HG03354 (cell line): ENCODE measurements around the gene TBX19.
"Not testable (repeated sequence)": the region's sequence is repeated elsewhere in the genome, so short reads cannot be mapped to it uniquely, and the experiment has no call there.

Experiments
- ATAC-seq: cut with Tn5 transposase; IDR thresholded peaks from one replicate; pipeline ENCODE4 v1.9.1; 2021; ENCODE audit warnings: mild to moderate bottlenecking; ENCODE audit not compliant: unreplicated experiment, poor library complexity, severe bottlenecking

TBX19 gene

GRCh38 chr1:168343566-168343965 lies 62.9 kb downstream of the TBX19 start:
- ATAC-seq, result no peak

- no peak for ATAC-seq
Measured at GRCh38 chr1:168344517-168344916, 63.8 kb downstream of the TBX19 start.

DNA sequence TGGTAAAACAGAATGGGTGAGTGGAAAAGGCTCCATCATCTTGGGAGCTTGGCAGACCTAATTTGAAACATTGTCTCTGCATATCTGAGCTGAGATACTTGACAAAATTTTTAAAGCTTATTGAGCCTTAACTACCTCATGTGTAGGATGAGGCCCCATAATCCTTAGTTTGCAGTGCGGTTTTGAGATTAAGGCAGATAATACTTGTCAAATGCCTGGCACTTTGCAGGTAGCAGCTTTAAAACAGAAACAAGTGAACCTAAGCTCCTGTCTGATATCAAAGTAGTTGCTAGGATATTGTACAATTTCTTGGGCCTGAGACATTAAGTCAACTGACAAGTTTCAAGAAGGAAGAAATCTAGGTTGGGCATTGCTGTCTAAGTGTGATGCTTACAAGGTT lies 65.3 kb downstream of the TBX19 start:
- no peak for ATAC-seq

DNA sequence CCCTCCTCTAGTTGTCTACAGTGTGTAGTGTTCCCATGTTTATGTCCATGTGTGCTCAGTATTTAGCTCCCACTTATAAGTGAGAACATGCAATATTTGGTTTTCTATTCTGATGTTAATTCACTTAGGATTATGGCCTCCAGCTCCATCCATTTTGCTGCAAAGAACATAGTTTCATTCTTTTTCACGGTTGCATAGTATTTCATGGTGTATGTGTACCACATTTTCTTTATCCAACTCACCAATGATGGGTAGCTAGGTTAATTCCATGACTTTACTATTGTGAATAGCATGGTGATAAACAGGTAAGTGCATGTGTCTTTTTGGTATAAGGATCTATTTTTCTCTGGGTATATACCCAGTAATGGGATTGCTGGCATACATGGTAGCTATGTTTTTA lies 67.0 kb downstream of the TBX19 start:
- ATAC-seq, result no peak

DNA sequence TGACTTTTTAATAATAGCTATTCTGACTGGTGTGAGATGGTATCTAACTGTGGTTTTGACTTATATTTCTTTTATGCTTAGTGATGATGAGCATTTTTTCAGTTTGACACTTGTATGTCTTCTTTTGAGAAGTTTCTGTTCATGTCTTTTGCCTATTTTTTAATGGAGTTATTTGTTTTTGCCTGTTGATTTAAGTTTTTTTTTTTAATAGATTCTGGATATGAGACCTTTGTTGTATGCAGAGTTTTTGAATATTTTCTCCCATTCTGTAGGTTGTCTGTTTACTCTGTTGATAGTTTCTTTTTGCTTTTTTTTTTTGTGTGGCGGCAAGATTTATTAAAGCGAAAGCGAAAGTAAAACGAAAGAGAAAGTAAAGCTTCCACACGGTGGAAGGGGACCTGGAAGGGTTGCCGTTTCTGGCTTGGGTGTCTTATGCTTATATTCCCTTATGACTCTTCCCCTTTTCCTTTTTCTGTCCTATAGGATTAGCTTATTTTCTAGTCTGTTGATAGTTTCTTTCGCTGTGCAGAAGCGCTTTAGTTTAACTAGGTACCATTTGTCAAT lies 67.6 kb downstream of the TBX19 start:
- ATAC-seq, result no peak

GRCh38 chr1:168354335-168355269 lies 73.9 kb downstream of the TBX19 start:
- not testable (repeated sequence) for ATAC-seq

GRCh38 chr1:168360151-168361021 lies 79.7 kb downstream of the TBX19 start:
- ATAC-seq, result no peak

GRCh38 chr1:168361252-168361651 lies 80.6 kb downstream of the TBX19 start:
- ATAC-seq, result no peak

DNA sequence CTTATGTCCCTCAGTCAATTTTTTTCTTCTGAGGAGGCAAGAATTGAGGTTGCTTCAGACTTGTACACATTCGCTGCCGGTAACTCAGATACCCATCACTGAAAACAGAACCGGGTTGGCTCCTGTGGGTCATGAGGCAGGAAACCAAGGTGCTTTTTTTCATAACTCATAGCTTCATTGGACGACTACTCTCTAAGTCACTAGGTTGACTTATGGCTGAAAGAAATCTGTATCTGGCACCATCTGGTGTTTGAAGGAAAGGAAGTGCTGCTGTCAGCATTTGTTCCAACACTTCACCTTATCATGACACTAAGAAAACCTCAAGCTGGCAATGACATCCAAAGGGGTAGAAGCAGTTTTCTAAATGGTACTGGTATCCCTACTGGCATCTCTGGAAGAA lies 82.3 kb downstream of the TBX19 start:
- no peak for ATAC-seq
